H1 (cell line): ENCODE results near the gene EXOC1. TPM values are rescaled to one million over a fixed set of nuclear protein-coding genes. Genes with fewer than 3 reads are reported as not detected.

Experiments used
- ATF2 ChIP-seq: IDR thresholded peaks from 2 replicates; pipeline ENCODE4 v1.6.1; 2012; ENCODE audit warnings: low read length, inconsistent platforms
- BRCA1 ChIP-seq: IDR thresholded peaks from 2 replicates; pipeline ENCODE4 v1.6.1; 2012; ENCODE audit warnings: low read depth, low read length, improper control_type of control experiment
- MAFK ChIP-seq: IDR thresholded peaks from 2 replicates; pipeline ENCODE4 v1.6.1; 2012; ENCODE audit warnings: low read depth, mild to moderate bottlenecking, improper control_type of control experiment, low read length
- RNF2 ChIP-seq: fragments of 200-900, 300-1000 bp; sonication (generic); IDR thresholded peaks from 2 replicates; pipeline ENCODE4 v1.7.1; 2016; ENCODE audit warnings: borderline replicate concordance, low read depth, mild to moderate bottlenecking, antibody characterized with exemption, low read length; ENCODE audit not compliant: poor library complexity, severe bottlenecking; ENCODE audit errors: missing control alignments
- SIX5 ChIP-seq: IDR thresholded peaks from 2 replicates; pipeline ENCODE4 v1.6.1; 2011; ENCODE audit warnings: mild to moderate bottlenecking, low read depth, low read length
- SP1 ChIP-seq: IDR thresholded peaks from 2 replicates; pipeline ENCODE4 v1.6.1; 2011; ENCODE audit warnings: low read depth, low read length
- TEAD4 ChIP-seq: IDR thresholded peaks from 2 replicates; pipeline ENCODE4 v1.6.1; 2012; ENCODE audit warnings: low read depth, low read length, inconsistent platforms, mixed read lengths
- YY1 ChIP-seq: IDR thresholded peaks from 2 replicates; pipeline ENCODE4 v1.6.1; 2011; ENCODE audit warnings: low read depth, mild to moderate bottlenecking, low read length
- ZNF274 ChIP-seq: IDR thresholded peaks from 2 replicates; pipeline ENCODE4 v1.7.0; 2012; ENCODE audit warnings: low read length, borderline replicate concordance; ENCODE audit errors: extremely low read depth
- polyA plus RNA-seq, 7 experiments: library from polyadenylated mRNA; depleted of rRNA in 3 of 7; stranded (reverse) in 5 of 7; unstranded in 2 of 7; fragments of >200 nt in 5 of 7; fragments of 200-250 nt in 2 of 7; gene quantifications; 1 replicate in 5 of 7; 2 replicates in 1 of 7; 4 replicates in 1 of 7; pipeline versions ENCODE4 v1.2.1 to v1.2.3, GENCODE V29; 2011 to 2013; ENCODE audit warnings: missing spikeins in 2 of 7, mixed read lengths in 2 of 7
- total RNA-seq: library from RNA; stranded (reverse); fragmentation: NEBNext Ultra II Directional; extraction: Animal tissue kit (Norgen Biotek cat#: 25700); gene quantifications from 2 replicates; pipeline ENCODE4 v1.2.1, GENCODE V29; 2021
- TF ChIP-seq, protein P1 (sequence below): fragments of 300-600 bp; sonication (generic); IDR thresholded peaks from 2 replicates; pipeline ENCODE4 v1.7.1; 2012; ENCODE audit warnings: low read length, moderate library complexity, mild to moderate bottlenecking, inconsistent platforms; ENCODE audit not compliant: insufficient replicate concordance

The EXOC1 gene
- total and polyA plus RNA-seq, 2 of the 8 experiments (the other 6 are each of a cell fraction or from before 2014, with no cell fraction given) = 5.9 to 19.6 TPM

GRCh38 chr4:55941881-55942396, 88.5 kb downstream of the EXOC1 start (continued):
- TF ChIP-seq, protein P1, sequence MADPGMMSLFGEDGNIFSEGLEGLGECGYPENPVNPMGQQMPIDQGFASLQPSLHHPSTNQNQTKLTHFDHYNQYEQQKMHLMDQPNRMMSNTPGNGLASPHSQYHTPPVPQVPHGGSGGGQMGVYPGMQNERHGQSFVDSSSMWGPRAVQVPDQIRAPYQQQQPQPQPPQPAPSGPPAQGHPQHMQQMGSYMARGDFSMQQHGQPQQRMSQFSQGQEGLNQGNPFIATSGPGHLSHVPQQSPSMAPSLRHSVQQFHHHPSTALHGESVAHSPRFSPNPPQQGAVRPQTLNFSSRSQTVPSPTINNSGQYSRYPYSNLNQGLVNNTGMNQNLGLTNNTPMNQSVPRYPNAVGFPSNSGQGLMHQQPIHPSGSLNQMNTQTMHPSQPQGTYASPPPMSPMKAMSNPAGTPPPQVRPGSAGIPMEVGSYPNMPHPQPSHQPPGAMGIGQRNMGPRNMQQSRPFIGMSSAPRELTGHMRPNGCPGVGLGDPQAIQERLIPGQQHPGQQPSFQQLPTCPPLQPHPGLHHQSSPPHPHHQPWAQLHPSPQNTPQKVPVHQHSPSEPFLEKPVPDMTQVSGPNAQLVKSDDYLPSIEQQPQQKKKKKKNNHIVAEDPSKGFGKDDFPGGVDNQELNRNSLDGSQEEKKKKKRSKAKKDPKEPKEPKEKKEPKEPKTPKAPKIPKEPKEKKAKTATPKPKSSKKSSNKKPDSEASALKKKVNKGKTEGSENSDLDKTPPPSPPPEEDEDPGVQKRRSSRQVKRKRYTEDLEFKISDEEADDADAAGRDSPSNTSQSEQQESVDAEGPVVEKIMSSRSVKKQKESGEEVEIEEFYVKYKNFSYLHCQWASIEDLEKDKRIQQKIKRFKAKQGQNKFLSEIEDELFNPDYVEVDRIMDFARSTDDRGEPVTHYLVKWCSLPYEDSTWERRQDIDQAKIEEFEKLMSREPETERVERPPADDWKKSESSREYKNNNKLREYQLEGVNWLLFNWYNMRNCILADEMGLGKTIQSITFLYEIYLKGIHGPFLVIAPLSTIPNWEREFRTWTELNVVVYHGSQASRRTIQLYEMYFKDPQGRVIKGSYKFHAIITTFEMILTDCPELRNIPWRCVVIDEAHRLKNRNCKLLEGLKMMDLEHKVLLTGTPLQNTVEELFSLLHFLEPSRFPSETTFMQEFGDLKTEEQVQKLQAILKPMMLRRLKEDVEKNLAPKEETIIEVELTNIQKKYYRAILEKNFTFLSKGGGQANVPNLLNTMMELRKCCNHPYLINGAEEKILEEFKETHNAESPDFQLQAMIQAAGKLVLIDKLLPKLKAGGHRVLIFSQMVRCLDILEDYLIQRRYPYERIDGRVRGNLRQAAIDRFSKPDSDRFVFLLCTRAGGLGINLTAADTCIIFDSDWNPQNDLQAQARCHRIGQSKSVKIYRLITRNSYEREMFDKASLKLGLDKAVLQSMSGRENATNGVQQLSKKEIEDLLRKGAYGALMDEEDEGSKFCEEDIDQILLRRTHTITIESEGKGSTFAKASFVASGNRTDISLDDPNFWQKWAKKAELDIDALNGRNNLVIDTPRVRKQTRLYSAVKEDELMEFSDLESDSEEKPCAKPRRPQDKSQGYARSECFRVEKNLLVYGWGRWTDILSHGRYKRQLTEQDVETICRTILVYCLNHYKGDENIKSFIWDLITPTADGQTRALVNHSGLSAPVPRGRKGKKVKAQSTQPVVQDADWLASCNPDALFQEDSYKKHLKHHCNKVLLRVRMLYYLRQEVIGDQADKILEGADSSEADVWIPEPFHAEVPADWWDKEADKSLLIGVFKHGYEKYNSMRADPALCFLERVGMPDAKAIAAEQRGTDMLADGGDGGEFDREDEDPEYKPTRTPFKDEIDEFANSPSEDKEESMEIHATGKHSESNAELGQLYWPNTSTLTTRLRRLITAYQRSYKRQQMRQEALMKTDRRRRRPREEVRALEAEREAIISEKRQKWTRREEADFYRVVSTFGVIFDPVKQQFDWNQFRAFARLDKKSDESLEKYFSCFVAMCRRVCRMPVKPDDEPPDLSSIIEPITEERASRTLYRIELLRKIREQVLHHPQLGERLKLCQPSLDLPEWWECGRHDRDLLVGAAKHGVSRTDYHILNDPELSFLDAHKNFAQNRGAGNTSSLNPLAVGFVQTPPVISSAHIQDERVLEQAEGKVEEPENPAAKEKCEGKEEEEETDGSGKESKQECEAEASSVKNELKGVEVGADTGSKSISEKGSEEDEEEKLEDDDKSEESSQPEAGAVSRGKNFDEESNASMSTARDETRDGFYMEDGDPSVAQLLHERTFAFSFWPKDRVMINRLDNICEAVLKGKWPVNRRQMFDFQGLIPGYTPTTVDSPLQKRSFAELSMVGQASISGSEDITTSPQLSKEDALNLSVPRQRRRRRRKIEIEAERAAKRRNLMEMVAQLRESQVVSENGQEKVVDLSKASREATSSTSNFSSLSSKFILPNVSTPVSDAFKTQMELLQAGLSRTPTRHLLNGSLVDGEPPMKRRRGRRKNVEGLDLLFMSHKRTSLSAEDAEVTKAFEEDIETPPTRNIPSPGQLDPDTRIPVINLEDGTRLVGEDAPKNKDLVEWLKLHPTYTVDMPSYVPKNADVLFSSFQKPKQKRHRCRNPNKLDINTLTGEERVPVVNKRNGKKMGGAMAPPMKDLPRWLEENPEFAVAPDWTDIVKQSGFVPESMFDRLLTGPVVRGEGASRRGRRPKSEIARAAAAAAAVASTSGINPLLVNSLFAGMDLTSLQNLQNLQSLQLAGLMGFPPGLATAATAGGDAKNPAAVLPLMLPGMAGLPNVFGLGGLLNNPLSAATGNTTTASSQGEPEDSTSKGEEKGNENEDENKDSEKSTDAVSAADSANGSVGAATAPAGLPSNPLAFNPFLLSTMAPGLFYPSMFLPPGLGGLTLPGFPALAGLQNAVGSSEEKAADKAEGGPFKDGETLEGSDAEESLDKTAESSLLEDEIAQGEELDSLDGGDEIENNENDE = no peak
- TF ChIP-seq MAFK = no peak
- TF ChIP-seq SIX5 = no peak
- TF ChIP-seq YY1 = no peak
- TF ChIP-seq SP1 = no peak
- no peak for TF ChIP-seq ATF2
- TF ChIP-seq ZNF274 = no peak
- TF ChIP-seq RNF2 = no peak
- no peak for TF ChIP-seq BRCA1
- TF ChIP-seq TEAD4 = no peak
